Measurements from ENCODE around the gene CUBN. TPM values are rescaled to one million over a fixed set of nuclear protein-coding genes. Genes with fewer than 3 reads are reported as not detected.

The CUBN gene
- total RNA-seq, 6 experiments from 2014 or later = 0.43 to 1.7 (median 1.2) TPM

- no peak overlapping the region for H3K27ac Mint-ChIP-seq
- H3K36me3 Mint-ChIP-seq (ENCODE audit: low read depth) = no peaks in the 10 kb centered on the region
- H3K9me3 Mint-ChIP-seq = no peaks in the 10 kb centered on the region
- no peak overlapping the region for H3K4me3 Mint-ChIP-seq
- no peak for TF ChIP-seq CTCF (IDR thresholded peaks at IDR 0.05)
- no peak for DNase-seq
- H3K4me1 Mint-ChIP-seq (ENCODE audit: low read depth) = no peaks in the 10 kb centered on the region
- no peaks in the 10 kb centered on the region; the same call in 1 of the 2 replicates for H3K27me3 Mint-ChIP-seq (ENCODE audit: insufficient read depth)
These were observed 206.3 kb downstream of the CUBN start for GRCh38 chr10:16923309-16923708.

- H3K4me1 Mint-ChIP-seq (ENCODE audit: low read depth) = no peaks in the 10 kb centered on the region
- H3K27ac Mint-ChIP-seq = no peak overlapping the region
These were observed 210.3 kb downstream of the CUBN start for GRCh38 chr10:16919121-16919982.

GRCh38 chr10:16916496-16916895 lies 213.1 kb downstream of the CUBN start:
- Mint-ChIP-seq H3K9me3 (no peaks in the 10 kb centered on the region), H3K4me3 (no peak overlapping the region), H3K27me3 (ENCODE audit: insufficient read depth) (no peaks in the 10 kb centered on the region; the same call in 1 of the 2 replicates), H3K36me3 (ENCODE audit: low read depth) (peaks cover 4% of the 10 kb centered on the region; the same call in 1 of the 2 replicates), H3K4me1 (ENCODE audit: low read depth) (peaks cover under 1% of the 10 kb centered on the region), H3K27ac (no peak overlapping the region)
- no peak for DNase-seq
- TF ChIP-seq CTCF (IDR thresholded peaks at IDR 0.05) = peak; percentile 56

More at GRCh38 chr10:16919121-16919982, 210.3 kb downstream of the CUBN start:
- Mint-ChIP-seq H3K36me3 (ENCODE audit: low read depth) (no peaks in the 10 kb centered on the region), H3K9me3 (no peaks in the 10 kb centered on the region), H3K27me3 (ENCODE audit: insufficient read depth) (no peaks in the 10 kb centered on the region), H3K4me3 (no peak overlapping the region)
- 0 out of 2 replicates have a peak, but pooled peaks have one; percentile 14 for TF ChIP-seq CTCF (IDR thresholded peaks at IDR 0.05)
- no peak for DNase-seq

- H3K4me1 Mint-ChIP-seq (ENCODE audit: low read depth) = peaks cover 13% of the 10 kb centered on the region
- peaks cover 4% of the 10 kb centered on the region; the same call in 1 of the 2 replicates for H3K36me3 Mint-ChIP-seq (ENCODE audit: low read depth)
- DNase-seq = no peak
- H3K27ac Mint-ChIP-seq = no peak overlapping the region
- H3K9me3 Mint-ChIP-seq = no peaks in the 10 kb centered on the region
- H3K4me3 Mint-ChIP-seq = no peak overlapping the region
- peak; percentile 27; the same call in 1 of the 2 replicates for TF ChIP-seq CTCF (IDR thresholded peaks at IDR 0.05)
- H3K27me3 Mint-ChIP-seq (ENCODE audit: insufficient read depth) = no peaks in the 10 kb centered on the region; the same call in 1 of the 2 replicates
These were observed 214.3 kb downstream of the CUBN start for GRCh38 chr10:16915300-16915699.

- TF ChIP-seq CTCF (IDR thresholded peaks at IDR 0.05) = no peak
- Mint-ChIP-seq H3K4me1 (ENCODE audit: low read depth) (peaks cover 27% of the 10 kb centered on the region), H3K36me3 (ENCODE audit: low read depth) (peaks cover 4% of the 10 kb centered on the region; the same call in 1 of the 2 replicates), H3K4me3 (no peak overlapping the region), H3K27ac (no peak overlapping the region), H3K9me3 (no peaks in the 10 kb centered on the region), H3K27me3 (ENCODE audit: insufficient read depth) (no peaks in the 10 kb centered on the region; the same call in 1 of the 2 replicates)
- no peak for DNase-seq
These were observed 216.3 kb downstream of the CUBN start for GRCh38 chr10:16913266-16913665.

Data from HFFc6 (cell line).